Loucy (cell line): ENCODE data around the gene CCL15.
"Not testable (repeated sequence)": the region's sequence is repeated elsewhere in the genome, so short reads cannot be mapped to it uniquely, and the experiment has no call there.

Experiments
- H2AFZ ChIP-seq: fragments of 200-600 bp; sonication (generic); 2 replicates; pipeline ENCODE4 v1.6.0; 2016; ENCODE audit warnings: antibody characterized with exemption, mild to moderate bottlenecking, low read length, moderate library complexity
- H3F3A ChIP-seq: fragments of 200-600 bp; 2 replicates; pipeline ENCODE4 v1.6.0; 2016; ENCODE audit warnings: antibody characterized with exemption, low read depth, mild to moderate bottlenecking
- H3K27me3 ChIP-seq: fragments of 200-600 bp; sonication (generic); 2 replicates; pipeline ENCODE4 v1.6.1; 2014; ENCODE audit warnings: low read length, mild to moderate bottlenecking; ENCODE audit not compliant: insufficient read depth, poor library complexity, severe bottlenecking
- H3K36me3 ChIP-seq: fragments of 200-600 bp; sonication (generic); 2 replicates; pipeline ENCODE4 v1.6.1; 2016; ENCODE audit warnings: low read length; ENCODE audit not compliant: insufficient read depth
- H3K4me1 ChIP-seq: fragments of 200-600 bp; sonication (generic); 2 replicates; pipeline ENCODE4 v1.5.1; 2014; ENCODE audit warnings: low read length, mild to moderate bottlenecking; ENCODE audit not compliant: insufficient read depth, poor library complexity, severe bottlenecking
- H3K4me2 ChIP-seq: fragments of 200-600 bp; sonication (generic); 2 replicates; pipeline ENCODE4 v1.6.0; 2014; ENCODE audit warnings: antibody characterized with exemption, low read length, low read depth, mild to moderate bottlenecking; ENCODE audit not compliant: poor library complexity, severe bottlenecking
- H3K4me3 ChIP-seq: fragments of 200-600 bp; sonication (generic); 2 replicates; pipeline ENCODE4 v1.5.1; 2014; ENCODE audit warnings: low read length, mild to moderate bottlenecking, mixed read lengths; ENCODE audit not compliant: poor library complexity, severe bottlenecking
- H3K79me2 ChIP-seq: fragments of 200-600 bp; sonication (generic); 2 replicates; pipeline ENCODE4 v1.6.1; 2014; ENCODE audit warnings: low read length; ENCODE audit not compliant: insufficient read depth
- H3K9ac ChIP-seq: fragments of 200-600 bp; sonication (generic); 2 replicates; pipeline ENCODE4 v1.6.0; 2014; ENCODE audit warnings: mild to moderate bottlenecking, low read depth, low read length, moderate library complexity; ENCODE audit not compliant: poor library complexity, severe bottlenecking
- H3K9me2 ChIP-seq: fragments of 200-600 bp; sonication (generic); replicated peaks from 2 replicates; pipeline ENCODE4 v1.6.1; 2016; ENCODE audit warnings: low read depth, low read length, mixed read lengths
- H3K9me3 ChIP-seq: fragments of 200-600 bp; sonication (generic); 2 replicates; pipeline ENCODE4 v1.6.1; 2014; ENCODE audit warnings: mild to moderate bottlenecking, antibody characterized with exemption, low read length, low read depth; ENCODE audit not compliant: insufficient read depth
- H4K20me1 ChIP-seq: fragments of 200-600 bp; sonication (generic); 2 replicates; pipeline ENCODE4 v1.6.0; 2014; ENCODE audit warnings: antibody characterized with exemption, low read length, mild to moderate bottlenecking; ENCODE audit not compliant: insufficient read depth, poor library complexity, severe bottlenecking
- EZH2phosphoT487 ChIP-seq: fragments of 200-600 bp; IDR thresholded peaks from 2 replicates; pipeline ENCODE4 v1.6.1; 2018; ENCODE audit warnings: antibody characterized with exemption, mild to moderate bottlenecking, moderate library complexity, borderline replicate concordance
- TF ChIP-seq, protein P1 (sequence below): fragments of 200-600 bp; sonication (generic); conservative IDR thresholded peaks from 2 replicates; pipeline ENCODE4 v1.5.1; 2014; ENCODE audit warnings: mild to moderate bottlenecking, antibody characterized with exemption, low read length

Gene CCL15

DNA sequence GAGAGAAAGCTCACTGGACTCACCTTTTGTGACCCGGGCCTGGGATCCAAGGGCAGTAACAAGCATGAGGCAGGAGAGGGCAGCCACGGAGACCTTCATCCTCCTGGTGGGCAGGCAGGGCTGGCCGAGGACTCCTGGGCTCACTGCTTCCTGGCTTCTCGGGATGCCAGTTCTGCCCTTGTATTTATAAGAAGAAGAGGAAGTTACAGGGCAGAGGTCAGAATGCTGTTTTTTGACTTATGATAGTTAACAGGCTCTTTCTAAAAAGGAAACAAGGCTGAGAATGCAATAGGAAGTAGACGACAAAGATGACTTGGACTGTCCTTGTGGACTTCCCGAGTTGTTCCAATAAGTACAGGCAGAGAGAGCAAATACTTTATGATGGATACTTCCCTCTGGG lies 16.4 kb upstream of the CCL15 start, which contains the start of gene CCL23:
Gene CCL23 (minus strand): TSS at position 174 of the 400 bp plus-strand sequence. CDS start 75 bp downstream, at position 99.
- no peak within 1 kb of the TSS for H3K4me2 ChIP-seq

DNA sequence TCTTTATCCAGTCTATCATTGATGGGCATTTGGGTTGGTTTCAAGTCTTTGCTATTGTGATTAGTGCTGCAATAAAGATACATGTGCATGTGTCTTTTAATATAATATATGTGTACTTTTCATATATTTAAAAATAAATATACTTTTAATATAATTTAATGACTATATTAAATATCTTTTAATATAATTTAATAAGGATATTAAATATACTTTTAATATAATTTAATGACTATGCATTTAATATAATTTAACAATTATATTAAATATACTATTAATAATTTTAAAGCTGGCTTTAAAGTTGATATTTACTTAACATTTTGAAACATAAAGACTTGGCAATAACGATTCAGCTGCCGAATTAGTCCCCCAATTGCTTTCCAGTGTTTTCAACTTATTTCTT lies 15.2 kb upstream of the CCL15 start:
- Histone ChIP-seq H3K36me3 (no peaks in the 10 kb centered on the region), H2AFZ (no peak overlapping the region), H3K4me1 (no peaks in the 10 kb centered on the region), H3K9me2 (no peaks in the 10 kb centered on the region), H3K4me3 (no peak overlapping the region), H3K4me2 (no peak overlapping the region), H3K9me3 (no peaks in the 10 kb centered on the region), H3K27me3 (no peaks in the 10 kb centered on the region), H4K20me1 (no peaks in the 10 kb centered on the region), H3K79me2 (no peaks in the 10 kb centered on the region), H3F3A (no peaks in the 10 kb centered on the region), H3K9ac (no peak overlapping the region)
- TF ChIP-seq, protein P1, sequence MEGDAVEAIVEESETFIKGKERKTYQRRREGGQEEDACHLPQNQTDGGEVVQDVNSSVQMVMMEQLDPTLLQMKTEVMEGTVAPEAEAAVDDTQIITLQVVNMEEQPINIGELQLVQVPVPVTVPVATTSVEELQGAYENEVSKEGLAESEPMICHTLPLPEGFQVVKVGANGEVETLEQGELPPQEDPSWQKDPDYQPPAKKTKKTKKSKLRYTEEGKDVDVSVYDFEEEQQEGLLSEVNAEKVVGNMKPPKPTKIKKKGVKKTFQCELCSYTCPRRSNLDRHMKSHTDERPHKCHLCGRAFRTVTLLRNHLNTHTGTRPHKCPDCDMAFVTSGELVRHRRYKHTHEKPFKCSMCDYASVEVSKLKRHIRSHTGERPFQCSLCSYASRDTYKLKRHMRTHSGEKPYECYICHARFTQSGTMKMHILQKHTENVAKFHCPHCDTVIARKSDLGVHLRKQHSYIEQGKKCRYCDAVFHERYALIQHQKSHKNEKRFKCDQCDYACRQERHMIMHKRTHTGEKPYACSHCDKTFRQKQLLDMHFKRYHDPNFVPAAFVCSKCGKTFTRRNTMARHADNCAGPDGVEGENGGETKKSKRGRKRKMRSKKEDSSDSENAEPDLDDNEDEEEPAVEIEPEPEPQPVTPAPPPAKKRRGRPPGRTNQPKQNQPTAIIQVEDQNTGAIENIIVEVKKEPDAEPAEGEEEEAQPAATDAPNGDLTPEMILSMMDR, result no peak
- no peak for TF ChIP-seq EZH2phosphoT487

More for the DNA sequence above, 16.4 kb upstream of the CCL15 start, which contains the start of gene CCL23:
- no peaks in the 10 kb centered on the region for H3K27me3 ChIP-seq
- H3K79me2 ChIP-seq, result no peaks in the 10 kb centered on the region
- no peaks in the 10 kb centered on the region for H3K9me3 ChIP-seq
- no peaks in the 10 kb centered on the region for H3K36me3 ChIP-seq
- H3K4me1 ChIP-seq, result no peaks in the 10 kb centered on the region
- no peaks in the 10 kb centered on the region for H3F3A ChIP-seq
- no peak within 1 kb of the TSS for H2AFZ ChIP-seq
- no peaks in the 10 kb centered on the region for H3K9me2 ChIP-seq
- no peak within 1 kb of the TSS for H3K9ac ChIP-seq
- TF ChIP-seq EZH2phosphoT487, result no peak
- TF ChIP-seq, protein P1, result no peak
- no peak within 1 kb of the TSS for H3K4me3 ChIP-seq
- no peaks in the 10 kb centered on the region for H4K20me1 ChIP-seq

DNA sequence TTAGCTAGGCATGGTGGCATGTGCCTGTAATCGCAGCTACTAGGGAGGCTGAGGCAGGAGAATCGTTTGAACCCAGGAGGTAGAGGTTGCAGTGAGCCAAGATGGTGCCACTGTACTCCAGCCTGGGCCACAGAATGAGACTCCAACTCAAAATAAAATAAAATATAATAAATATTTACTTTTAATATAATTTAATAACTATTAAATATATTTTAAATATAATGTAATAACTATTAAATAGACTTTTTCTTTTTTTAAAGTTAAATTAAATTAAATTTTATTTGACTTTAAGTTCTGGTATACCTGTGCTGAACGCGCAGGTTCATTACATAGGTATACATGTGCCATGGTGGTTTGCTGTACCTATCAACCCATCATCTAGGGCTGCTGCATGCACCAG lies 14.5 kb upstream of the CCL15 start:
- H3K9ac ChIP-seq, result not testable (repeated sequence)

DNA sequence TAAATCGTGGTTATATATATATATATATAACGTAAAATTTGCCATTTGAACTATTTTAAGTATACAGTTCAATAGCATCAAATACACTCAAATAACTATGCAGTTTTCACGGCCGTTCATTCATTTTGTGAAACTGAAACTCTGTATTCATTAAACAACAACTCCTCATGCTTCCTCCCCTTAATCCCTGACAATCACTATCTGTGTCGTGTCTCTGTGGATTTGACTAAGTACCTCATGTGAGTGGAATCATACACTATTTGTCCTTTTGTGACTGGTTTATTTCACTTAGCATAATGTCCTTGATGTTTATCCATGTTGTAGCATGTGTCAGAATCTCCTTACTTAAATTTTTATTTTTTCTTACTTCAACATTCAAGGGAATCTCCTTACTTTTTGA lies 13.6 kb upstream of the CCL15 start:
- no peaks in the 10 kb centered on the region for H3K27me3 ChIP-seq
- no peak overlapping the region for H2AFZ ChIP-seq
- no peak for TF ChIP-seq EZH2phosphoT487
- TF ChIP-seq, protein P1, result no peak
- H3K9ac ChIP-seq, result no peak overlapping the region
- H3K4me1 ChIP-seq, result no peaks in the 10 kb centered on the region
- no peak overlapping the region for H3K4me3 ChIP-seq
- H3K9me2 ChIP-seq, result no peaks in the 10 kb centered on the region
- no peaks in the 10 kb centered on the region for H3K36me3 ChIP-seq
- no peak overlapping the region for H3K4me2 ChIP-seq
- H3F3A ChIP-seq, result no peaks in the 10 kb centered on the region
- no peaks in the 10 kb centered on the region for H3K9me3 ChIP-seq
- H4K20me1 ChIP-seq, result no peaks in the 10 kb centered on the region
- no peaks in the 10 kb centered on the region for H3K79me2 ChIP-seq

More for the DNA sequence above, 14.5 kb upstream of the CCL15 start:
- not testable (repeated sequence) for H3K27me3 ChIP-seq, H3K36me3 ChIP-seq, H4K20me1 ChIP-seq, H2AFZ ChIP-seq, H3K4me3 ChIP-seq, H3K4me1 ChIP-seq, H3K9me3 ChIP-seq, H3K4me2 ChIP-seq, H3K79me2 ChIP-seq, H3K9me2 ChIP-seq, H3F3A ChIP-seq
